ENCODE measurements around the gene RBP5. TPM values are rescaled to one million over a fixed set of nuclear protein-coding genes. Genes with fewer than 3 reads are reported as not detected.

RBP5 gene
- total and polyA plus RNA-seq, 10 donors: 55.5 to 170 (median 105) TPM

GRCh38 chr12:7118881-7119280 lies 9.8 kb downstream of the RBP5 start:
- WGBS, 5 donors: 69 to 88% (median 85%) methylated on average over 3 of the region's 3 CpGs
- DNase-seq: no peak
- no peak for TF ChIP-seq POLR2A (IDR thresholded peaks at IDR 0.05)
- TF ChIP-seq CTCF (IDR thresholded peaks at IDR 0.05 in 8 of 11, conservative IDR thresholded peaks at IDR 0.05 in 3 of 11): no peak
- no peak for TF ChIP-seq POLR2AphosphoS5 (IDR thresholded peaks at IDR 0.05)
- Histone ChIP-seq H3K4me3 (no peak overlapping the region), H3K9me3 (no peaks in the 10 kb centered on the region), H3K4me1 (peaks cover 10 to 58% (median 36%) of the 10 kb centered on the region in 6 donors), H3K27ac (no peak overlapping the region), H3K36me3 (peaks cover 0 to 74% (median 35%) of the 10 kb centered on the region in 6 donors), H3K27me3 (replicated peaks in 1 of 7) (no peaks in the 10 kb centered on the region)
- intact Hi-C loops (cut with DNase I; ENCODE audit: low total_unique reads): loop anchor here (10.0 kb wide), 1 partner anchor 174 kb away; the partner anchor contains the start of genes C12orf57 and RNU7-1

DNA sequence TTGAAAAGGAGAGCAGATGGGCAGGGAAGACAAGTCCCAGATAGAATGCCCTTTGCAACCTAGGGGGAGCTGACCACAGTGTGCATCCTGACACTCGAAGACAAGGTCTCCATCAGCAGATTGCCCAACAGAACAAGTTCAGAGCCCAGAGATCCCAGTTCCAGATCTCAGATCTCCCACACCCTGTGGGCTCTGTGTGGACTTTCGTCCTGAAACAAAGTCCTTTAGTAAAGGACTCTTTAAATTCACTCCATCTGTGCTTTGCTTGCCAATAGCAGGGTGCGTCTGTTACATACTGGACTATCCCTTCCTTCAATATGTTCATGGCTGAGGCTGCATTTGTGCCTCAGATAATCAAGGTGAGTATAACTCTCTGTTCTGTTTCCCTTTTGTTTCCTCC lies 11.0 kb downstream of the RBP5 start:
- intact Hi-C loops (cut with DNase I; ENCODE audit: low total_unique reads): loop anchor here (10.0 kb wide), 1 partner anchor 173 kb away; the partner anchor contains the start of genes C12orf57 and RNU7-1

GRCh38 chr12:7116916-7117315 lies 11.8 kb downstream of the RBP5 start:
- H3K36me3 ChIP-seq: peaks cover 0 to 67% (median 35%) of the 10 kb centered on the region in 6 donors
- 79 to 100% (median 96%) methylated on average over 7 to 9 of the region's 9 CpGs for WGBS, 5 donors
- TF ChIP-seq POLR2A (IDR thresholded peaks at IDR 0.05): no peak
- peak in 2 of 3 donors; percentile 30 to 35 for TF ChIP-seq POLR2AphosphoS5 (IDR thresholded peaks at IDR 0.05)
- H3K4me3 ChIP-seq: no peak overlapping the region
- H3K27me3 ChIP-seq (replicated peaks in 1 of 7): no peaks in the 10 kb centered on the region
- DNase-seq: no peak
- no peaks in the 10 kb centered on the region for H3K9me3 ChIP-seq
- peaks cover 18 to 57% (median 36%) of the 10 kb centered on the region in 6 donors for H3K4me1 ChIP-seq
- intact Hi-C loops (cut with DNase I; ENCODE audit: low total_unique reads): loop anchor here (10.0 kb wide), 1 partner anchor 172 kb away; the partner anchor contains the start of genes C12orf57 and RNU7-1
- no peak overlapping the region for H3K27ac ChIP-seq

More for the DNA sequence above, 11.0 kb downstream of the RBP5 start:
- Histone ChIP-seq H3K36me3 (peaks cover 0 to 74% (median 35%) of the 10 kb centered on the region in 6 donors), H3K4me3 (no peak overlapping the region), H3K4me1 (peaks cover 20 to 57% (median 38%) of the 10 kb centered on the region in 6 donors), H3K9me3 (no peaks in the 10 kb centered on the region), H3K27ac (no peak overlapping the region), H3K27me3 (replicated peaks in 1 of 7) (no peaks in the 10 kb centered on the region)
- no peak for DNase-seq
- WGBS, 5 donors: 81 to 95% (median 85%) methylated on average over 3 of the region's 3 CpGs
- TF ChIP-seq CTCF (IDR thresholded peaks at IDR 0.05 in 8 of 11, conservative IDR thresholded peaks at IDR 0.05 in 3 of 11) (no peak), POLR2A (IDR thresholded peaks at IDR 0.05) (no peak)

DNA sequence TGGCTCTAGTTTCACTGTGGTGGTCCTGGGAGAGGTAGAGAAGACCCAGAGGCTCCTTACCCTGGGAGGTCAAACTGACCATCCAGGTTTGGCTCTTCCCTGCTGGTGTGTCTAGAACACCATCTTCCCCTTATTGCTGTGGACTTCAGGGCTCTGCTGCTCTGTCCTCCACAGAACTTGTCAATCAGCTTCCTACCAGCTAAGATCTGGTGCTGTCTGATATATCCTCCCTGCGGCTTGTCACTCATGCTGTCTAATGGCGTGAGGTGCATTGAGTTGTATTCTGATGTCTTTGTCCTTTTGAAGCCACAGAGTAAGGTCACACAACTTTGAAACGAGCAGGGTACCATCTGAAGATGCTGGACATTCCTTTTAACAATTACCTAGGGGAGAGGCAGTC lies 12.5 kb downstream of the RBP5 start:
- TF ChIP-seq CTCF (IDR thresholded peaks at IDR 0.05 in 8 of 11, conservative IDR thresholded peaks at IDR 0.05 in 3 of 11) (no peak), POLR2AphosphoS5 (IDR thresholded peaks at IDR 0.05) (no peak), POLR2A (IDR thresholded peaks at IDR 0.05) (no peak)
- 78 to 95% (median 86%) methylated on average over 3 of the region's 3 CpGs for WGBS, 5 donors
- Histone ChIP-seq H3K36me3 (peaks cover 0 to 60% (median 35%) of the 10 kb centered on the region in 6 donors), H3K4me1 (peaks cover 18 to 57% (median 35%) of the 10 kb centered on the region in 6 donors), H3K4me3 (no peak overlapping the region), H3K27ac (no peak overlapping the region), H3K27me3 (replicated peaks in 1 of 7) (no peaks in the 10 kb centered on the region), H3K9me3 (no peaks in the 10 kb centered on the region)
- intact Hi-C loops (cut with DNase I; ENCODE audit: low total_unique reads): loop anchor here (10.0 kb wide), 1 partner anchor 171 kb away; the partner anchor contains the start of genes C12orf57 and RNU7-1
- DNase-seq: no peak

Measured in spleen (tissue), 11 donors.